Esophagus mucosa (tissue), 1 donor: ENCODE measurements around the gene PRKN. TPM values are rescaled to one million over a fixed set of nuclear protein-coding genes. Genes with fewer than 3 reads are reported as not detected.

Experiments
- ATAC-seq: fragments of 200-7000 bp; cut with Tn5 transposase; one replicate; pipeline ENCODE4 v1.9.1; 2020
- total RNA-seq: library from RNA; stranded (reverse); gene quantifications from one replicate; pipeline ENCODE4 v1.2.4, GENCODE V29; 2023
- donor health status: DM: yes; HTN: yes; CAD: no.

Gene PRKN
- total RNA-seq, 1 donor from 2014 or later = 2.4 TPM

DNA sequence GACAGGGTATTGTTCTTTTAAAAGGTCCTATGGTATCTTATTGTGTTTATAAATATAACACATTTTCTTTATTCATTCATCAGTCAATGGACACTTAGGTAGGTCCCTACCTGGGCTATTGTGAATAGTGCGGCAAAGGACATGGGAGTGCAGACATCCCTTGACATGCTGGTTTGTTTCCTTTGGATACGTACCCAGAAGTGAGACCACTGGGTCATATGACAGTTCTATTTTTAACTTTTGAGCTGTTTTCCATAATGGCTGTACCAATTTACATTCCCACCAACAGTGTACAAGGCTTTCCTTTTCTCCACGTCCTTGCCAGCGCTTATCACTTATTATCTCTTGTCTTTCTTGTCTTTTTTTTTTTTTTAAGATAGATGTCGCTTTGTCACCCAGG, 627.5 kb downstream of the PRKN start:
- no peak for ATAC-seq

DNA sequence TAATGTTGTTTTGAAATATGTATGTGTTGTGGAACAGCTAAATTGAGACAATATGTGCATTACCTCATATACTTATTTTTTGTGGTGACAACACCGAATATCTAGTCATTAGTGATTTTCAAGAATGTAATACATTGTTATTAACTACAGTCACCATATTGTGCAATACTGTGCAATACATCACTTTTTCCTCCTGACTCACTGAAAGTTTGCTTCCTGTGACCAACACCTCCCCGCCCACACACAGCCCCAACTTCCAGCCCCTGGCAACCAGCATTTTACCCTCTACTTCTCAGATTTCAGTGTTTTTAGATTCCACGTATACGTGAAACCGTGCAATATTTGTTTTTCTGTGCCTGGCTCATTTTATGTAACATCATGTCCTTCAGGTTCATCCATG, 627.9 kb downstream of the PRKN start:
- ATAC-seq = peak; percentile 93

DNA sequence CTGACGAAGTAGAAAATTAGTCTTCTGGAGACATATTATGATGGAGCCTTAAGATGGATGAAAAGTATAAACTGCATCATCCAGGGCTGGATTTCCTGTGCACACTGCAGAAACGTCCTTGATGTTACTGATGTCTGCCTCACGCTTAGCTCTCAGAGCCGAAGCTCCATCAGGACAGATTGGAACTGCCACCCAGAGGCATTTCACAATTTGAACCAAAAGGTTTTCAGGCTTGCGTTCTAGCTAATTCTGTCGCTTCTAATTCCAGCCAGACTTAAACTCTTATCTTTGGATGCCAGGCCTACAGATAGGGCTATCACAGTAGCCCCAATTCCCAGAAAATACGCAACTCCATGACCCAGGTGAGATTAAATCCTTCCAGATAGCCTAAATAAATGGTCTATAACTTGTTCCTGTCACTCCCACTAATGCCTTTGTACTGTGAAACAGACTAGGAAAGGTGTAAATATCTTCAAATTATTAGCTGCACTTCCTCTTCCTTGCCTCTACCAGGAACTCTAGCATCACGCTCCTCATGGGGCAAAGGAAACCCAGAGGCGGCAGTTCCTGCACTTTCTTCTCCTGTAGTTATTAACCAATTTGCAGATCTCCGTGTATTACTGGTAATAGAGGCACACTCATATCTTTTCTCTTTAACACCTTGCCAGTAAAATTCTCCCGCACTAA, 634.6 kb downstream of the PRKN start:
- ATAC-seq = no peak

DNA sequence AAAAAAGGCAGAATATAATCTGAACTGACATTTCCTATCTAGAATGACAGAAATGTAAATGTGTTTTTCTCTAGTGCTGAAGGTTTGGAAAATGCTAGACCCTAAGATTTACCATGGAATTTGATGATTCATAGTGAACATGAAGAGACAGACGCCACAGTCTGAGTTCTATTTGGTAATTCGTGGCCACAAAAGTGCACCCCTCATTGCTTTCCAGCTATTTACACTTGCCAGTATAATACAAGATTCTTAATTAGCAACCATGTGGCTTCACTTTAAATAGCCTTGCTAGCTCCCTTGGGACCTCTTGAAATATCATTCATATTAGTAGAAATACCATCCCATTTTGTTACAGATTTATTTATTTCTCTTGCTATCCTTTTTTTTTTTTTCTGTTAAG, 636.8 kb downstream of the PRKN start:
- no peak for ATAC-seq

DNA sequence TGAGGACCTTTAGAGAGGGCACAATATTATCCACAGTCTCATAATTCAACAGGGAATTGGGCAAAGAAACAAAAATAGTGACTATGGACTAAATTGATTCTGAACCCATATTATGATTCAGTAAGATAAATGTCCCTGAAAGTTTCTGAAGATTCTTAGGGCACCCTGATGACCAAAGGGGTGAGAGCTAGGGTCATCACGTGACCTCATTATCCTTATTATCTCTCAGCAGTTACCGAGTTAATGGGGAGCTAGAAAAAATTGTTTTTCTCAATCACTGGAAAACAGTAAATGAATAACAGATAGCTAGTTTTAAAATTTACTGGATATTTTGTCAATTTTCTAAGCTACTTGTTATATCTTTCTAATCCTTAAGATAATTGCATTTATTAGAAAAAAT, 639.5 kb downstream of the PRKN start:
- ATAC-seq = no peak

DNA sequence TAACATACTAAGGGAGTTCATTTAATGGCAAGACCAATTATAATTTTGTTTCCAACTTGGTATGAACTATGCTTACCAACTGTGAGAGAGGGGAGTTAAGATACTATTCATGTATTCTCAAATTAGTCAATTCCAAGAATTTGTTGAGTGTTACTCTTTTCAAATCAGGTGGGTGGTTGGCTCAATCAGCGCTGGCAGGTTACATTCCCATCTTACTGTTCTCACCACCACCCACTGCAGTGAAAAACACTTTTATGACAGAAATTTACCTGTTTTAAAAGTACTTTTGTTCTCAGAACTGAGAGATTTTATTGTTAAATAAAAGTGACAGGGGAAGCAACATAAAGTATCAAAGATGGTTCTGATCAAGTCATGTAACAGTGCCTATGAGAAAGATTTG, 642.0 kb downstream of the PRKN start:
- no peak for ATAC-seq

DNA sequence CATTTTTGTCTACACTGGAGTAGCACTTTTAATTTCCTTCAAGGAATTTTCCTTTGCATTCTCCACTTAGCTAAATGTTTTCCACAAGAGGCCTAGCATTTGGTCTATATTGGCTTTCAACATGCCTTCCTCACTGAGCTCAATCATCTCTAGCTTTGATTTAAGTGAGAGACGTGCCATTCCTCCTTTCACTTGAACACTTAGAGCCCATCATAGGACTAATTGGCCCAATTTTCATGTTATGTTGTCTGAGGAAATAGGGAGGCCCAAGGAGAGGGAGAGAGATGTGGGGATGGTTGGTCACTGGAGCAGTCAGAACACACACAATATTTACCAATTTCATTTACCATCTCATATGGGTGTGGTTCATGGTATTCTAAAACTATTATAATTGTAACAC, 645.0 kb downstream of the PRKN start:
- ATAC-seq = no peak

DNA sequence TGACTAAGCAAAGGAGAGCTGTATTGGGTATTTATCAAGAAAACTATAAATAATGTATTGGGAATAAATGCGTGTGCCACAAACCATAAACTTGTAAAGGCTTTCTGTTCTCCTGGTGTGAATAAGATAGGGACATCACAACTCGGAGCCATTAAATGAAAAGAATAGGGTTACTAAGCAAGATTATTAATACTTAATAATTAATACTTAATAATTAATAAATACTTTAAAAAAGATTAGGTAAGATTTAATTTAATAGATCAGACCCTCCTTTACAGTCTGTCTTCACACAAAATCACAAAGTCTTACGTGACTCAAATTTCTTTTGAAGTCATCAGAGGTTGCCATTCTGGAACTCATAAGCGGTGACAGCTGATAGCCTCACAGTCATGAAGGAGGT, 648.9 kb downstream of the PRKN start:
- ATAC-seq = no peak

DNA sequence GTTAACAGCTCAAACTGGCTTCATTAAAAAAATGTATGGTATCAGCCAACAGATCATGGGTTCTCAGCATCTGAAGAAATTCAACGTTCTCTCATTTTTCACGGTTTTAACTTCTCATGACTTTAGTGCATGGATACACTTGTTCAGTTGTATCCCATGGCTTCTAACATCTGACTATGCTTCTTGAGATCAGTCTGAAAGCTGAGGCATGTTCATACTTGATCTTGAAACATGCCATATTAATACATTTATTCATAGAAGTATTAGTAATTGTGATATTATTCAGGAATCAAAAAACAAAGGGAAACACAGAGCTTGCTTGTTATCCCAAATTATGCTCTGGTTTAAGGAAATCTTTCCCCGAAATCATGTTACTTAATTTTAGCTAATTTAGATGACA, 649.4 kb downstream of the PRKN start:
- ATAC-seq = no peak

DNA sequence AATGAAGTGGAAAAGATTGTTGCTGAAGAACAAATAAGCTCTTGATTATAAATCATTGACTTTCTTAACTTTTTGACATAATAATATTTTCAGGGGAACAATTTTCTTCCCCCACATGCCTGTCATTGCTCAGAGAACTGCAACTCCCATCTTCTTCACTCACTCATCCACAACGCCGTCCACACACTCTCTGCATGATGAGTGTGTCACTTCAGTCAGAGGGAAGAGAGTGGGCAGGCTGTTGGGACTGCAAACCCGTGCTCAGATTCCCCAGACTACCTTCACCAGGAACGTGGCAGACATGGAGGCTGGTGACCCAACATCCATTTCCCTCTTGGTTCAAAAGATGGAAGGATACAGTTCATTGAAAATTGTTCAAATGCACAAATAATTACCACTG, 650.8 kb downstream of the PRKN start:
- no peak for ATAC-seq

DNA sequence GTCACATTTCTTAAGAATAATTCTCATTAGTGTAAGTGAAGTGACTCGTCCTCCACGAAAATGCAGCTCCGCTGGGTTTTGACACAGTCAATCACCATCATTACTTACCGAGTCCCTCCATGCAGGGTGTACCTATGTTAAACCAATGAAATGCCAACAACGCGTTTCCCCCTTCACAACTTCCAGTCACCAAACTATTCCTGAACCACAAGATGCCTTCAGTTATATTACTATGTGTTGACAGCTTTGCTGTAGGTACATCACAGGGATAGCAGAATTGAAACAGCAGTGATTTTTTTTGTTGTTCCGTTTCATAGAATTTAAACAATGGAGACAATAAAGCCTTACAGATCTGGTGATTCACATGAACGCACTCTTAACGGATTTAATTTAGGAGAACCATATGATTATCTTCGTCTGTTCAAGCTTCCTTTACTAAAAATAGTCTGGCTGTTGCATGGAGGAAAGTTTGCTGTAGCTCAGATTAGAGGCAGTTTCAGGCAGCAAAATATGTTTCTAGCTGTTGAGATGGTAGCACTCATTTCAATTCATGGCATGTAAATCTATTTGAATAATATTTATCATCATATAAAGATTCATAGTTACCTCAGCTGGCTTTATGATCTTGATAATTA, 652.8 kb downstream of the PRKN start:
- ATAC-seq = no peak

DNA sequence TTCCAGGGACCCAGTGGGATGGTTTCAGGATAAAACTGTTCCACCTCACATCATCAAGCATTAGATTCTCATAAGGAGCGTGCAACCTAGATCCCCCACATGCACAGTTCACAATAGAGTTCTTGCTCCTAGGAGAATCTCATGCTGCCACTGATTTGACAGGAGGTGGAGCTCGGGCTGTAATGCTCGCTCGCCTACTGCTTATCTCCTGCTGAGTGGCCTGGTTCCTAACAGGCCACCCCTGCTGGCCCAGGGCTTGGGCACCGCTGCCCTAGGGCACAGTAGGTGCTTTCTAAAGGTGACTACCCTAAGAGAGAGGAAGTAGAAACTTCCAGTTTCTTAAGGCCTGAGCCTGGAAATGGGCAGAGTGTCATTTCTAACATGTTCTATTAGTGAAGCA, 656.9 kb downstream of the PRKN start:
- no peak for ATAC-seq

DNA sequence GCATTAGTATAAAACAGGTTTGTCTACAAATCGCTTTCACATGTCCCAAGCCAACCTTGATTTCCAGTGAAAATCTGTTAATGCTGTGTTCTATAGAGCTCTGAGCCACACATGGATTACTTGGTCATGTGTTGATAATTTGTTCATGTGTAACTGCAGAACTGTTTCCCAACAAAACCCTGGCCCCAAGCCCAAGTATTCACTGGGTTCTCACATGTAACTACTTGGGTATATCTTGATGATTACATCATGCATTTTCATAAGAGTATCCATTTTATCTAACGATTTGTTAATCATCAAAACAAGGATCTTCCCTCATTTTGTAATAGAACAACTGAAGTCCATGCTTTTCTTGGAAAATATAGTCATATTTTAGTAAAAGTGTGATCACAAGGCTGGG, 657.6 kb downstream of the PRKN start:
- ATAC-seq = peak; percentile 25

DNA sequence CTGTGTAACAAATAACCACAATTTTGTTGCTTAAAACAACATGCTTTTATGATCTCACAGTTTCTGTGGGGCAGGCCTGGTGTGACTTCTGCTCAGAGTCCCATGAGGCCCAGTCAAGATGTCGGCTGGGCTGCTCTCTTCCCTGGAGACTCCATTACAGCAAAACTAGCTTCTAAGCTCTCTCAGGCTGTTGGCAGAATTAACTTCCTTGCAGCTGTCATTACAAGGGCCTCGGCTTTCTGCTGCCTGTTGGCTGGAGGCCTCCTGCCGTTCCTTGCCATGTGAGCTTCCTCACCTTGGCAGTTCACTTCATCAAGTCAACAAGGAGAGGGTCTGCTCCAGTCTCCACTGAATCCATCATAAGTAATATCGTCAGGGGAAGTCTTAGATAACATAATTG, 659.2 kb downstream of the PRKN start:
- ATAC-seq = no peak

DNA sequence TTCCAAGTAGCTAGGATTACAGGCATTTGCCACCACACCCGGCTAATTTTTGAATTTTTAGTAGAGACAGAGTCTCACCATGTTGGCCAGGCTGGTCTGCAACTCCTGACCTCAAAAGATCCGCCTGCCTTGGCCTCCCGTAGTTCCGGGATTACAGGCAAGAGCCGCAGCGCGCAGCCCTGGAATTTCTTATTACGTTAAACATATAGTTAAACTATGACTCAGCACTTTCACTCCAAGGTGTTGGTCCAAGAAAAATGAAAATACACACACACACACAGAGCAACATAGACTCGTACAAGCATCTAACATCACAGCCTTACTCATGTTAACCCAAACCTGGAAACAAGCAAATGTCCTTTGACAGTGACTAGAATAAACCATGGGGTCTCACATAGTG, 663.9 kb downstream of the PRKN start:
- no peak for ATAC-seq

DNA sequence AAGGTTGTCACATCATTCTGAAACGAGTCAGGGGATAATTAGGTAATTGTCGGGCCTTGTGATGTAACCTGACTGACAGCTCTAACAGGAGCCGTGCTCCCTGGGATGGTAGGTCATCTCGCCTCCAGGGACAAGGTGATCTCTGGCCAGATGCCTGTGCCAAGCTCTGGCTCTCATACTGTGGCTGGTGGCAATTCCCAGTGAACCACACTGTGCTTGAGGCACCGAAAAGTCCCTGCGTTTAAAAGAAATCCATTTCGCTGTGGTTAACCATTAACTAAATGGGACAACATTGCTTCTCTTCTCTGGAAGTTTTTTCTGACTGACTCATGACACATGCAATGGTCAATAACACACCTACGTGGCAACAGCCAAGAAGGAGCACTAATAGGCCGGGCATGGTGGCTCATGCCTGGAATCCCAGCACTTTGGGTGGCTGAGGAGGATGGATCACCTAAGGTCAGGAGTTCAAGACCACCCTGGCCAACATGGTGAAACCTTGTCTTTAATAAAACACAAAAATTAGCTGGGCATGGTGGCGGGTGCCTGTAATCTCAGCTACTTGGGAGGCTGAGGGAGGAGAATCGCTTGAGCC, 669.2 kb downstream of the PRKN start:
- ATAC-seq = no peak

DNA sequence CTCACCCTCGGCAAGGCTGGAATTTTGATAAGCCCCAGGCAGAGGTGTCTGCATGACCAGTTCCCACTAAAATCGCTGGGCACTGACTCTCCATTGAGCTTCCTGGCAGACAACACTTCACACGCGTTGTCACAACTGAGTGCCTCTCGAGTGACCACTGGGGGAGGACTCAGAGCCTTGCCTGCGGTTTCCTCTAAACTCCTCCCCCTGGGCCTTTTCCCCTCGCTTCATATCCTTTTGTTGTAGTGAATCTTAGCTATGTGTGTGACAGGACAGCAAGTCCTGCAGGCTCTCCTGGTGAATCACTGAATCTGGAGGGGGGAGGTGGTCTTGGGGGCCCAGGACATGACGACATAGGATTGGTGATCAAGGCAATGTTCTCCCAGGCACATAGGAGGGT, 670.8 kb downstream of the PRKN start:
- no peak for ATAC-seq

DNA sequence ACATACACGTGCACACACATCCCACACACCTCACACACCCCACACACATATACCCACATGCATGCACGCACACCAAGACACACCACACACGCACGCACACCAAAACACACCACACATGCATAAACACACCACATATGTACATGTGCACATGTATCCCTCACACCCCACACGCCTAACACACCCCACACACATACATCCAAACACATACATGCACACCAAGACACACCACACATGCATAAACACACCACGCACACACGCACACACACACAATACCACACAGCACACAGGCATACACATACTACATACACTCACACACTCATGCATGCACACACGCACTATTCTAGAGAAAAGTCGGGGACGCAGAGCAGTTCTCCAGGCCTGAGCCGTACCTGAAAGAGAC, 671.5 kb downstream of the PRKN start:
- ATAC-seq = no peak

DNA sequence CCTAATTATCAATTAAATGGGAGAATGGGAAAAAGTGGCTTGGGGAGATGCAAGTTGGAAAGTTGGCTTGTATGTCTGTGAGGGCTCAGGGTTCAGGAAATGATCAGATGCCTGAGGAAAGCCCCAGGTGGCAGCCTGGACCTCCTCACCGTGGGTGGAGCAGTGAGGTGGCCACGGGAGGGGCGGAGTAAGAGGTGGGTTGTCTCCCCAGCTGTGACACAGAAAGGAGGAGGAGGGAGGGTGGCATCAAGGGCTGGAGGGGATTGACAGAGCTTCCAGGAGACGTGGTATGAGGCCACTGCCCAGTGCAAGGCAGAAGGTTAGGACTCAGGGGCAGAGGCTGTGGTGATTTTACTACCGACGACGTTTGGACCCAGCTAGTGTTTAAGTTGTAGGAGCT, 672.2 kb downstream of the PRKN start:
- no peak for ATAC-seq

DNA sequence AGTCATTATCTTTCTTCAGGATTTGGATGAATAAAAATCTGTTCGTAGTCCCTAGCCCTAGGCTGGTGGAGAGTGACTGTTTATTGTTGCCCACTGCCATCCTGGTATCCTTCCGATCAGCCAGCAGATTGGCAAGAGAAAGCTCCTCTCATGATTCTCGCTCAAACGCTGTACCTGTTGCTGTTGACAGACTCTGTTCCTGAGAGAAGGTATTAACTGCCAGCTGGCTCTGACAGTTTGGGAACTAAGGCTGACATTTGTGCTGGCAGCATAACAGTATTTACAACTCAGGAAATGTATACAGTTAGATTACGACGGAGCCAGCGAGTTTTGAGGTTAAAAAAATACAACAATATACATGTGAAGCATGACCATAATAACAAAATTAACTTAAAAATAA, 674.5 kb downstream of the PRKN start:
- ATAC-seq = no peak

DNA sequence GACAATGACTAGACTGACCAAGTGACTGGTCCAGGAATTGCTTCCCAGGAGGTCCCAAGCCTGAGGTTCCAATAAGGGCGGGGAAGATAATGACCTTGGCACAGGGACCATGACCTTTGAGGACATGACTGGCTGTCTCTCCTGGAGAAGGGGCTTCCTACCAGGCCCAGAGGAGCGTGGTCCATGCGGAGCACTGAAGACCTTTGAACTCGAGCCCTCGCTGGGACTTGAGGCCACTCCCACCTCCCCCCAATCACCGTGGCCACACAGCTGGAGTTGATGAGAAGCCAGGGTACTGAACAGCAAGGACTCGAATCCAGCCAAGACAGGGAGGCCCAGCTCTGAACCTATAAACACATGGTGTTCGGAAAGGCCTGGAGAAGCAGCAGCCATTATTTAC, 677.0 kb downstream of the PRKN start:
- ATAC-seq = no peak

DNA sequence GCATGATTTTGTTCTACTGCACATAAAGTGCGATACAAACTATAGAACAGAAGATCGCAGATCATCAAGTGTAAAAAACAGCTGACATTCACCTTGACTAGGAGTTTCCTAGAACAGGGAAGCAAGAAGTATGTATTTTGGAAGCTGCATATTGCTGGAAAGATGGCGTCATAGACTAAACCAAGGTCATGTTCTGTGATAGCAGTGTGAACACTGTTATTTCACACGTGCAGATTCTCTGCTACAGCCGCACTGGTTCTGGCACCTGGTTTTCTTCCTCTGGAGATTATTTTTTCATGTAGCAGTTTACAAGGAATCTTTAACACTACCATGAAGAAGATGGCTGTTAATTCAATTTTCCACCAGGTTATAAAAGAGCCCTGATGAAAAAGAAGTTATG, 681.2 kb downstream of the PRKN start:
- no peak for ATAC-seq

DNA sequence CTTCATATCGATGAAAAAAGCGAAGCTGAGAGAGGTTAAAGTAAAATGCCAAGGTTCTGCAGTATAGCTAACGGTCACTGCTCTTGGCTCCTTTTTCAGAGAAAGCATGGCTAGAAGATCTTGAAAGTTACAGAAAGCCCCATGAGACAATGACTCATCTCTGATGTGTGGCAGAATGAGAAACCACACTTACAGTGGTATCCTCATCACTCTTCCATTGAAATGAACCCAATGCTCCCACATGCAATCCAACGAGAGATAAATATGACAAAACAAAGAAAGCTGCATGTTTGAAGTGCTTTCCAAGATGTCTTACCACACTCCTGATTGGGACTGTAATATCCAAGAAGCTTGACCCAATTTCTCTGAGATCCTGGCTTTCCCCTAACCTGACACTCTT, 694.9 kb downstream of the PRKN start:
- no peak for ATAC-seq

DNA sequence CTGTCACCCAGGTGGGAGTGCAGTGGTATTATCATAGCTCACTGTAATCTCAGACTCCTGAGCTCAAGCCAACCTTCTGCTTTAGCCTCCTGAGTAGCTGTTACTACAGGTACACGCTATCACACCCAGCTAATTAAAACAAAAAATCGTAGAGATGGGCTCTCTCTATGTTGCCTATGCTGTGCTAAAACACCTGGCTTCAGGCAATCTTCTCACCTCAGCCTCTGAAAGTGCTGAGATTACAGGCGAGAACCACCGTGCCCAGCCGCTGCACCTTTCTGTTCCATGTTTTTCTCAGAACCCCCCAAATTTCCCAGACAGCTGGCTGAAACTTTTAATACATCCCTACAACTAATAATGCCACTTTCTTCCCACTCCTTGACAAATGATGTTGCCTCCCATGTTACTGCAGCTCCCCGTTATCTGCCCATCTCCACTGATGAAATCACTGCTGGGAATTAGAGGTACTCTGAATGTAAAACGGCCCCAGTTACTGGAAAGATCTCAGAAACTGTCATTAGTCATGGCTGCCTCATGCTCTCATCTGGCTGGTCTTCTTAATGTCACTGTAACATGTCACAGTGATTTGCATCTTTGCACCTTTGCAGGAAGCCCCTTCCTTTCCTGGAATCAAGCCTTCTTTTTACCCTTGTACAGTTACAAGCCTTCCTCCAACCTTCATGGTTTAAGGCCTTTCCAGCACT, 697.5 kb downstream of the PRKN start:
- ATAC-seq = no peak
